Activated CD4-positive, alpha-beta T cell treated with anti-CD3 and anti-CD28 coated beads for 24 hours (primary cell): ENCODE data around the gene MORN5.

Source experiments
- DNase-seq, 2 donors: peaks; one replicate each; pipeline ENCODE4 v3.0.0-alpha.2; 2020; ENCODE audit warnings: low read depth in 2 of 2

The MORN5 gene

DNA sequence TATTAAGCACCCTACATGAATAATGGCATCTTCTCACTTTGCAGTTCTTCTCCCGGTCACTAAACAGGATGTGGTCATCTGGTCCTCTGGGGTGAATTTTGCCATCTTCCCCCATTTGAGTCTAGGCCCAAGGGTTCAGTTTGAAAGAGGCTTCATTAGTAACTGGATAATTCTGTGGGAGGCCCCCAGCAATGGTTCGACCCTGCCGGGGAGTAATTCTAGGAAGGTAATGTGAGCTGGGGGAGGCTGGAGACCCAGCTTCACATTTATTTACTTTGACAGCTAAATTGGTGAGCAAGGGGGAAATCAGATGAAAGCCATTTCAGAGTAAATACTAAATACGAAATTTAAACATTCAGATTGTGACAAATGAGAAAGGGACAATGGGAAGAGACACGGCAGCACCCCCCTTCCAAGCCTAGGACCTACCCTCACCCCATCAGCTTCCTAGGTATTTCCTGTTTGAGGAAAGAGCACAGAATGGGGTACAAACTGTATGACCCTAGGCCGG lies 73.1 kb downstream of the MORN5 start:
- no peak for DNase-seq

DNA sequence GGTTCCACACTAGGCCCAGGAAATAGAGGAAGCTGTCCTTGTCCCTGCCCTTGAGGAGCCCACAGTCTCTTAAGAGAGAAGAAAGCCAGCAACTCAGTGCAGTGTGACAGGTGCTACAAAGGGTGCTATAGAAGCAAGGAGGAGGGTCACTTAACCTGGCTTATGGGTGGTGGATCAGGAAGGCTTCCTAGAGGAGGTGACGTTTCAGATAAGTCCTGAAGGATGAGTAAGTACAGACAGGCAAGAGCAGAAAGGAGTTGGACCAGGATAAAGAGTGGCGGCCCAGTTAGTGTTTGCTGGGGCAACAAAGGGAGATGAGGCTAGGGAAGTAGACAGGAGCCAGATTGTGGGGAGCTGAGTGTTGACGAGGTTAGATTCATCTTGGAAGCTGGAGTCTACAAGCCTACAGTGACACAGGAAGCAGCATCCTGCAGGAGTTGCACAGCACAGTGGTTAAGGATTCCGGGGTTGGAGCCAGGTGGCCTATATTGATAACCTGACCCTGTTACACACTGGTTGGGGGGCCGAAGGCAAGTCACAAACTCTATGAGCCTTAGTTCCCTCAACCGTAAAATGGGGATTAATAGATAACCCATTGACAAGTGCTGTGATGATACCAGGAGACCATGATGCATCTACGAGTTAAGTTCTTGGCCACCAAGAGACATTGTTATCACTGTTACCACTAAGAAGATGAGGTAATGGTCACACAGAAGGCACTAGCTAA lies 74.5 kb downstream of the MORN5 start:
- no peak for DNase-seq

GRCh38 chr9:122236681-122237080 lies 77.0 kb downstream of the MORN5 start:
- no peak for DNase-seq

- DNase-seq = no peak
Observed at GRCh38 chr9:122239722-122240121, 80.0 kb downstream of the MORN5 start.

DNA sequence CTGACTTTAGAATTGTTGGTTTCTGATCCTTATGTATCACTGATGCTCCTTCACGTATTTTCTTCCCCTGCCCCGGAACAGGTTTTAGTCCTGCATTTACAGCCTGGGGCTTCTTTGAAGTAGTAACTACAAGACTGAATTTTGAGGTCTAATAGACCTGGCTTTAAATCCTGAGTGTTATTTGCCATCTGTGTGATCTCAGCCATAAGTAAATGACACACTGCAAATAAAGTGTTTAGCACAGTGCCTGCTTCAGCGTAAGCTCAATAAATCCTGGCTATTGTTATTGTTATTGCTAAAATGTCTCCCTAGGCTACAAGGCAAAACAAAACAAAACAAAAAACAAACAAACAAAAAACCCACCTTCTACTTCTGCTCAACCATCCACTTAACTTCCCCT lies 84.6 kb downstream of the MORN5 start:
- no peak for DNase-seq

GRCh38 chr9:122246666-122247065 lies 87.0 kb downstream of the MORN5 start:
- no peak for DNase-seq

DNA sequence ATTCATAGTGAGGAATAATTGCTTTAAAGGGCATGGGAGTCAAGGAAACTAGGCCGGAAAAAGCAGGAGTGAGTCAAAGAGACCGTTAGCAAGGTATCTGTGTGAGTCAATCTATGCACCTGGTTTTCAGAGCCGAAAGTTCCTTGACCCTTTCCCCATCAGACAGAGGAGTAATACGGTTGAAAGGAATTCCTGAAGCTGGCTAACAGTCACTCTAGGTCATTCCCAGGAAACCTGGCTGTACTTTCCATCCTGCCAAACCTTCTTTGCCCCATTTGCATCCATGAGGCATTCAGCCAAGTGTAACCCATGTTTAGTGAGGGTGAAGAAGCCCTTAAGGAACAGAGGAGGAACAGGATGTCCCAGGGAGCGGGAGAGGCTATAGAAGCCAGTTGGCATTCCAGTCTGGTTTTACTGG lies 88.7 kb downstream of the MORN5 start:
- no peak for DNase-seq
